ENCODE data around the gene RGS19. TPM values are rescaled to one million over a fixed set of nuclear protein-coding genes. Genes with fewer than 3 reads are reported as not detected.

RGS19 gene
- total RNA-seq, 1 experiment from 2014 or later, result 32.0 TPM

- DNase-seq (ENCODE audit: low read depth, low spot score) (no peak), ATAC-seq (0 out of 2 replicates have a peak, but pooled peaks have one; percentile 7)
- Histone ChIP-seq H3K27ac (ENCODE audit: low read length) (peak overlapping the region; percentile 84), H3K9me3 (ENCODE audit: control insufficient read depth, insufficient read depth, low read depth, low read length) (no peaks in the 10 kb centered on the region), H3K4me3 (ENCODE audit: low read depth in 2 of 2, low read length in 2 of 2) (peak overlapping the region; percentile 5 to 33; a peak in 3 of 4 replicates), H3K4me1 (ENCODE audit: control insufficient read depth, insufficient read depth, low read length) (peaks cover 55% of the 10 kb centered on the region), H3K36me3 (ENCODE audit: control insufficient read depth, insufficient read depth, low read length) (no peaks in the 10 kb centered on the region), H3K27me3 (ENCODE audit: control insufficient read depth, insufficient read depth, low read length) (no peaks in the 10 kb centered on the region)
- TF ChIP-seq SIN3A (IDR thresholded peaks at IDR 0.05; ENCODE audit: borderline replicate concordance, insufficient read depth, low read depth, low read length), result no peak
- no peak for TF ChIP-seq POLR2AphosphoS5 (IDR thresholded peaks at IDR 0.05; ENCODE audit: low read depth, low read length)
- TF ChIP-seq TCF7L2 (IDR thresholded peaks at IDR 0.05; ENCODE audit: low read depth, low read length), result no peak
- no peak for TF ChIP-seq REST (IDR thresholded peaks at IDR 0.05; ENCODE audit: insufficient read depth in 1 of 2, low read depth in 2 of 2, low read length in 1 of 2)
- TF ChIP-seq CTCF (IDR thresholded peaks at IDR 0.05), result no peak; the same call in 1 of the 2 replicates
- in situ Hi-C loops (cut with HindIII; ENCODE audit: low pct_unique_long_range_greater_than_20kb, low sequenced_read_pairs) (no loop called here), intact Hi-C loops (cut with micrococcal nuclease; ENCODE audit: unreplicated experiment) (no loop called here)
- BruUV-seq (replicated peaks), result no TSS peak
- CTCF ChIA-PET, result interaction anchor here (1.1 to 1.4 kb wide), 2 partner anchors 11 to 20 kb away, joined by 3 to 11 read pairs; no protein-coding TSS in a partner anchor
- POLR2A ChIA-PET, result no interaction called here
These were observed 28.9 kb downstream of the RGS19 start for GRCh38 chr20:64050261-64051032.

- H3K9me3 ChIP-seq (ENCODE audit: control insufficient read depth, insufficient read depth, low read depth, low read length), result no peaks in the 10 kb centered on the region
- peaks cover 55% of the 10 kb centered on the region for H3K4me1 ChIP-seq (ENCODE audit: control insufficient read depth, insufficient read depth, low read length)
- H3K27ac ChIP-seq (ENCODE audit: low read length), result peak overlapping the region; percentile 84
- intact Hi-C loops (cut with micrococcal nuclease; ENCODE audit: unreplicated experiment), result no loop called here
- ChIA-PET CTCF (interaction anchor here (1.1 to 1.4 kb wide), 2 partner anchors 10 to 21 kb away, joined by 3 to 11 read pairs; no protein-coding TSS in a partner anchor), POLR2A (no interaction called here)
- in situ Hi-C loops (cut with HindIII; ENCODE audit: low pct_unique_long_range_greater_than_20kb, low sequenced_read_pairs), result no loop called here
- DNase-seq (ENCODE audit: low read depth, low spot score), result no peak
- TF ChIP-seq SIN3A (IDR thresholded peaks at IDR 0.05; ENCODE audit: borderline replicate concordance, insufficient read depth, low read depth, low read length) (no peak), CTCF (IDR thresholded peaks at IDR 0.05) (no peak), POLR2AphosphoS5 (IDR thresholded peaks at IDR 0.05; ENCODE audit: low read depth, low read length) (no peak), REST (IDR thresholded peaks at IDR 0.05; ENCODE audit: insufficient read depth in 1 of 2, low read depth in 2 of 2, low read length in 1 of 2) (no peak), TCF7L2 (IDR thresholded peaks at IDR 0.05; ENCODE audit: low read depth, low read length) (no peak)
- no peaks in the 10 kb centered on the region for H3K36me3 ChIP-seq (ENCODE audit: control insufficient read depth, insufficient read depth, low read length)
- peak overlapping the region; percentile 5 to 33; a peak in 3 of 4 replicates for H3K4me3 ChIP-seq (ENCODE audit: low read depth in 2 of 2, low read length in 2 of 2)
- H3K27me3 ChIP-seq (ENCODE audit: control insufficient read depth, insufficient read depth, low read length), result no peaks in the 10 kb centered on the region
- no TSS peak for BruUV-seq (replicated peaks)
- ATAC-seq, result peak; percentile 14; the same call in 1 of the 2 replicates
These were observed 29.4 kb downstream of the RGS19 start for GRCh38 chr20:64049878-64050260.

Data from Panc1 (cell line).